ENCODE measurements around the gene KRTAP5-6.

Gene KRTAP5-6

GRCh38 chr11:1717745-1718144, 20.8 kb downstream of the KRTAP5-6 start:
- Histone ChIP-seq H3K4me3 (ENCODE audit: low read depth, low read length, poor library complexity, severe bottlenecking) (no peak overlapping the region), H3K27ac (ENCODE audit: low read depth, low read length, poor library complexity, severe bottlenecking) (no peak overlapping the region), H4K20me1 (ENCODE audit: insufficient read depth, low read length) (no peaks in the 10 kb centered on the region), H3K9ac (ENCODE audit: low read length) (no peak overlapping the region), H3K79me2 (ENCODE audit: insufficient read depth, low read length) (no peaks in the 10 kb centered on the region), H3K9me2 (ENCODE audit: low read depth, low read length) (no peaks in the 10 kb centered on the region), H3F3A (ENCODE audit: insufficient read depth, low read length) (no peaks in the 10 kb centered on the region), H3K4me1 (ENCODE audit: insufficient read depth, low read length, severe bottlenecking) (no peaks in the 10 kb centered on the region), H3K9me3 (ENCODE audit: low read length) (no peaks in the 10 kb centered on the region), H3K4me2 (ENCODE audit: low read length) (no peak overlapping the region), H3K27me3 (ENCODE audit: insufficient read depth, low read length) (no peaks in the 10 kb centered on the region), H2AFZ (ENCODE audit: low read length) (no peak overlapping the region), H3K36me3 (ENCODE audit: insufficient read depth, low read length) (no peaks in the 10 kb centered on the region)
- TF ChIP-seq CTCF (IDR thresholded peaks at IDR 0.05; ENCODE audit: low read length) (no peak), EZH2 (IDR thresholded peaks at IDR 0.05; ENCODE audit: borderline replicate concordance, low read length) (no peak)

GRCh38 chr11:1718326-1718725, 21.3 kb downstream of the KRTAP5-6 start:
- no peaks in the 10 kb centered on the region for H4K20me1 ChIP-seq (ENCODE audit: insufficient read depth, low read length)
- TF ChIP-seq EZH2 (IDR thresholded peaks at IDR 0.05; ENCODE audit: borderline replicate concordance, low read length) (no peak), CTCF (IDR thresholded peaks at IDR 0.05; ENCODE audit: low read length) (no peak)
- H3K79me2 ChIP-seq (ENCODE audit: insufficient read depth, low read length) = no peaks in the 10 kb centered on the region
- no peaks in the 10 kb centered on the region for H3K36me3 ChIP-seq (ENCODE audit: insufficient read depth, low read length)
- H2AFZ ChIP-seq (ENCODE audit: low read length) = no peak overlapping the region
- no peak overlapping the region for H3K9ac ChIP-seq (ENCODE audit: low read length)
- no peaks in the 10 kb centered on the region for H3K4me1 ChIP-seq (ENCODE audit: insufficient read depth, low read length, severe bottlenecking)
- H3K9me2 ChIP-seq (ENCODE audit: low read depth, low read length) = no peaks in the 10 kb centered on the region
- no peak overlapping the region for H3K27ac ChIP-seq (ENCODE audit: low read depth, low read length, poor library complexity, severe bottlenecking)
- no peaks in the 10 kb centered on the region for H3K9me3 ChIP-seq (ENCODE audit: low read length)
- H3F3A ChIP-seq (ENCODE audit: insufficient read depth, low read length) = no peaks in the 10 kb centered on the region
- no peaks in the 10 kb centered on the region for H3K27me3 ChIP-seq (ENCODE audit: insufficient read depth, low read length)
- no peak overlapping the region for H3K4me2 ChIP-seq (ENCODE audit: low read length)
- H3K4me3 ChIP-seq (ENCODE audit: low read depth, low read length, poor library complexity, severe bottlenecking) = no peak overlapping the region

- H3K4me2 ChIP-seq (ENCODE audit: low read length) = no peak overlapping the region
- no peaks in the 10 kb centered on the region for H3K79me2 ChIP-seq (ENCODE audit: insufficient read depth, low read length)
- no peak overlapping the region for H3K4me3 ChIP-seq (ENCODE audit: low read depth, low read length, poor library complexity, severe bottlenecking)
- H3K9me3 ChIP-seq (ENCODE audit: low read length) = no peaks in the 10 kb centered on the region
- H3K9me2 ChIP-seq (ENCODE audit: low read depth, low read length) = no peaks in the 10 kb centered on the region
- no peak overlapping the region for H2AFZ ChIP-seq (ENCODE audit: low read length)
- no peak for TF ChIP-seq CTCF (IDR thresholded peaks at IDR 0.05; ENCODE audit: low read length)
- TF ChIP-seq EZH2 (IDR thresholded peaks at IDR 0.05; ENCODE audit: borderline replicate concordance, low read length) = no peak
- no peak overlapping the region for H3K27ac ChIP-seq (ENCODE audit: low read depth, low read length, poor library complexity, severe bottlenecking)
- no peak overlapping the region for H3K9ac ChIP-seq (ENCODE audit: low read length)
- H3F3A ChIP-seq (ENCODE audit: insufficient read depth, low read length) = no peaks in the 10 kb centered on the region
- no peaks in the 10 kb centered on the region for H4K20me1 ChIP-seq (ENCODE audit: insufficient read depth, low read length)
- H3K4me1 ChIP-seq (ENCODE audit: insufficient read depth, low read length, severe bottlenecking) = no peaks in the 10 kb centered on the region
- H3K27me3 ChIP-seq (ENCODE audit: insufficient read depth, low read length) = no peaks in the 10 kb centered on the region
- H3K36me3 ChIP-seq (ENCODE audit: insufficient read depth, low read length) = no peaks in the 10 kb centered on the region
These were observed 22.8 kb downstream of the KRTAP5-6 start for GRCh38 chr11:1719781-1720180.
